Measurements from ENCODE around the gene SCAI. TPM values are rescaled to one million over a fixed set of nuclear protein-coding genes. Genes with fewer than 3 reads are reported as not detected.

The SCAI gene
- total RNA-seq, 2 donors from 2014 or later, result 7.2 to 10.5 TPM

- no peaks in the 10 kb centered on the region for H3K9me3 ChIP-seq (ENCODE audit: control insufficient read depth, low read length, poor library complexity, severe bottlenecking)
- Mint-ChIP-seq H3K4me3 (peak overlapping the region; percentile 100), H3K27ac (peak overlapping the region; percentile 95), H3K36me3 (ENCODE audit: low read depth) (peaks cover 3% of the 10 kb centered on the region), H3K4me1 (peaks cover 18% of the 10 kb centered on the region), H3K27me3 (no peaks in the 10 kb centered on the region)
- peak in 2 of 3 donors; percentile 7 to 39 for DNase-seq
- peak; percentile 14 for ATAC-seq
Measured at GRCh38 chr9:125142560-125143376, 560 bp downstream of the SCAI start.

GRCh38 chr9:125141751-125142150 is 1.6 kb downstream of the SCAI start:
- Mint-ChIP-seq H3K27ac (peak overlapping the region; percentile 95), H3K36me3 (ENCODE audit: low read depth) (peaks cover 3% of the 10 kb centered on the region), H3K4me1 (peaks cover 16% of the 10 kb centered on the region), H3K27me3 (no peaks in the 10 kb centered on the region), H3K4me3 (peak overlapping the region; percentile 100)
- ATAC-seq (no peak), DNase-seq (no peak)
- H3K9me3 ChIP-seq (ENCODE audit: control insufficient read depth, low read length, poor library complexity, severe bottlenecking), result no peaks in the 10 kb centered on the region

GRCh38 chr9:125141251-125141650 is 2.1 kb downstream of the SCAI start:
- H3K9me3 ChIP-seq (ENCODE audit: control insufficient read depth, low read length, poor library complexity, severe bottlenecking), result no peaks in the 10 kb centered on the region
- ATAC-seq (no peak), DNase-seq (no peak)
- Mint-ChIP-seq H3K36me3 (ENCODE audit: low read depth) (peaks cover 3% of the 10 kb centered on the region), H3K27me3 (no peaks in the 10 kb centered on the region), H3K27ac (no peak overlapping the region), H3K4me3 (no peak overlapping the region), H3K4me1 (peaks cover 16% of the 10 kb centered on the region)

GRCh38 chr9:125140576-125140975 is 2.8 kb downstream of the SCAI start:
- no peak overlapping the region for H3K4me3 Mint-ChIP-seq
- no peaks in the 10 kb centered on the region for H3K27me3 Mint-ChIP-seq
- H3K9me3 ChIP-seq (ENCODE audit: control insufficient read depth, low read length, poor library complexity, severe bottlenecking), result no peaks in the 10 kb centered on the region
- DNase-seq (no peak), ATAC-seq (no peak)
- H3K27ac Mint-ChIP-seq, result no peak overlapping the region
- H3K4me1 Mint-ChIP-seq, result peaks cover 16% of the 10 kb centered on the region
- peaks cover 3% of the 10 kb centered on the region for H3K36me3 Mint-ChIP-seq (ENCODE audit: low read depth)

- Mint-ChIP-seq H3K27ac (no peak overlapping the region), H3K4me1 (peaks cover 7% of the 10 kb centered on the region), H3K27me3 (no peaks in the 10 kb centered on the region), H3K36me3 (ENCODE audit: low read depth) (no peaks in the 10 kb centered on the region), H3K4me3 (no peak overlapping the region)
- DNase-seq, result no peak
- ATAC-seq, result no peak
- no peaks in the 10 kb centered on the region for H3K9me3 ChIP-seq (ENCODE audit: control insufficient read depth, low read length, poor library complexity, severe bottlenecking)
Measured at GRCh38 chr9:125137200-125137599, 6.1 kb downstream of the SCAI start.

- H3K4me3 Mint-ChIP-seq, result no peak overlapping the region
- no peak overlapping the region for H3K27ac Mint-ChIP-seq
- H3K27me3 Mint-ChIP-seq, result no peaks in the 10 kb centered on the region
- H3K9me3 ChIP-seq (ENCODE audit: control insufficient read depth, low read length, poor library complexity, severe bottlenecking), result no peaks in the 10 kb centered on the region
- H3K4me1 Mint-ChIP-seq, result peaks cover 5% of the 10 kb centered on the region
- ATAC-seq, result no peak
- no peak for DNase-seq
- no peaks in the 10 kb centered on the region for H3K36me3 Mint-ChIP-seq (ENCODE audit: low read depth)
Measured at GRCh38 chr9:125134976-125135375, 8.4 kb downstream of the SCAI start.

- no peak for ATAC-seq
- Mint-ChIP-seq H3K4me1 (no peaks in the 10 kb centered on the region), H3K27me3 (no peaks in the 10 kb centered on the region), H3K4me3 (no peak overlapping the region), H3K27ac (no peak overlapping the region), H3K36me3 (ENCODE audit: low read depth) (no peaks in the 10 kb centered on the region)
- DNase-seq, result no peak
- H3K9me3 ChIP-seq (ENCODE audit: control insufficient read depth, low read length, poor library complexity, severe bottlenecking), result no peaks in the 10 kb centered on the region
Measured at GRCh38 chr9:125133403-125134329, 9.7 kb downstream of the SCAI start.

- peaks cover 1% of the 10 kb centered on the region for H3K4me1 Mint-ChIP-seq
- ATAC-seq (no peak), DNase-seq (no peak)
- H3K27ac Mint-ChIP-seq, result no peak overlapping the region
- no peaks in the 10 kb centered on the region for H3K36me3 Mint-ChIP-seq (ENCODE audit: low read depth)
- peak overlapping the region; percentile 45 for H3K4me3 Mint-ChIP-seq
- H3K27me3 Mint-ChIP-seq, result no peaks in the 10 kb centered on the region
- H3K9me3 ChIP-seq (ENCODE audit: control insufficient read depth, low read length, poor library complexity, severe bottlenecking), result no peaks in the 10 kb centered on the region
Measured at GRCh38 chr9:125131778-125132177, 11.6 kb downstream of the SCAI start.

GRCh38 chr9:125126019-125126746 is 17.1 kb downstream of the SCAI start:
- ATAC-seq, result peak; percentile 100

GRCh38 chr9:125125523-125125922 is 17.8 kb downstream of the SCAI start:
- DNase-seq (no peak), ATAC-seq (no peak)
- Mint-ChIP-seq H3K27me3 (no peaks in the 10 kb centered on the region), H3K36me3 (ENCODE audit: low read depth) (no peaks in the 10 kb centered on the region), H3K27ac (peak overlapping the region; percentile 79), H3K4me3 (peak overlapping the region; percentile 76), H3K4me1 (peaks cover 11% of the 10 kb centered on the region)
- H3K9me3 ChIP-seq (ENCODE audit: control insufficient read depth, low read length, poor library complexity, severe bottlenecking), result no peaks in the 10 kb centered on the region

More at GRCh38 chr9:125126019-125126746, 17.1 kb downstream of the SCAI start:
- no peaks in the 10 kb centered on the region for H3K36me3 Mint-ChIP-seq (ENCODE audit: low read depth)
- peak overlapping the region; percentile 76 for H3K4me3 Mint-ChIP-seq
- H3K27me3 Mint-ChIP-seq, result no peaks in the 10 kb centered on the region
- DNase-seq, result peak; percentile 44 to 68 (median 57)
- H3K4me1 Mint-ChIP-seq, result peaks cover 11% of the 10 kb centered on the region
- no peaks in the 10 kb centered on the region for H3K9me3 ChIP-seq (ENCODE audit: control insufficient read depth, low read length, poor library complexity, severe bottlenecking)
- peak overlapping the region; percentile 79 for H3K27ac Mint-ChIP-seq

- no peaks in the 10 kb centered on the region for H3K9me3 ChIP-seq (ENCODE audit: control insufficient read depth, low read length, poor library complexity, severe bottlenecking)
- Mint-ChIP-seq H3K4me3 (no peak overlapping the region), H3K4me1 (peaks cover 9% of the 10 kb centered on the region), H3K27ac (no peak overlapping the region), H3K27me3 (no peaks in the 10 kb centered on the region), H3K36me3 (ENCODE audit: low read depth) (no peaks in the 10 kb centered on the region)
- no peak for ATAC-seq
- DNase-seq, result no peak
Measured at GRCh38 chr9:125121146-125121545, 22.2 kb downstream of the SCAI start.

- Mint-ChIP-seq H3K4me3 (no peak overlapping the region), H3K4me1 (peaks cover 4% of the 10 kb centered on the region), H3K27ac (peak overlapping the region; percentile 9), H3K27me3 (no peaks in the 10 kb centered on the region), H3K36me3 (ENCODE audit: low read depth) (no peaks in the 10 kb centered on the region)
- DNase-seq (no peak), ATAC-seq (no peak)
- no peaks in the 10 kb centered on the region for H3K9me3 ChIP-seq (ENCODE audit: control insufficient read depth, low read length, poor library complexity, severe bottlenecking)
Measured at GRCh38 chr9:125119643-125120286, 23.6 kb downstream of the SCAI start.
